SK-N-MC (cell line): ENCODE data around the gene DDX51.

Experiments used
- FOXP2 ChIP-seq: optimal IDR thresholded peaks from 2 replicates; pipeline ENCODE3; 2011; ENCODE audit warnings: mild to moderate bottlenecking, moderate library complexity; ENCODE audit not compliant: insufficient read depth; ENCODE audit errors: extremely low read length, control extremely low read depth
- POLR2AphosphoS5 ChIP-seq: IDR thresholded peaks from 2 replicates; pipeline ENCODE4 v1.6.1; 2012; ENCODE audit warnings: mild to moderate bottlenecking, low read depth, low read length, borderline replicate concordance

- TF ChIP-seq POLR2AphosphoS5 (no peak), FOXP2 (no peak)
These were observed 46.1 kb upstream of the DDX51 start for GRCh38 chr12:132190012-132190755.
